ENCODE results near the gene FGD4.

The FGD4 gene

DNA sequence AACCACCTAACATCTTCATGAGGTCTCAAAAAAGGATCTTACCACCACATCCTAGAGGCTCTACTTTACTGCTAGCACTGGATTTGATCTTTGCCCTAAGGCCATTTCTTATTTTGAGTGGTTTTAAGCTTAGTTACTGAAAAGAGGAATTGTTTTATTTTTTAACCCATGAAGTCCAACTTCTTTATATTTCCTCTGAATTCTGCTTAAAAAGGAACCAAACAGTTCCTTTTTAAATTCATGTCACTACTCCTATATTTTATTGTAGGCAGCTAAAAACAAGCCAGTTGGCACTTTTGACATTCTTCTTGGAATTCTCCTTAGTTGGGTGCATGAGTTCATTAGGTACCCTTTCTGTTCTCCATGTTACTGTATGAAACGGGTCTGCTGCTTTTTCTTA, 76.4 kb downstream of the FGD4 start:
- ChIA-PET POLR2A (no interaction called here), CTCF (interaction anchor here (0.6 to 3.1 kb wide), 4 partner anchors 19 to 183 kb away, joined by 3 to 12 read pairs (median 5); no protein-coding TSS in a partner anchor)
- no peak for TF ChIP-seq CTCF (IDR thresholded peaks at IDR 0.05; ENCODE audit: insufficient read depth, low read length, missing control alignments)
- H3K4me3 ChIP-seq (ENCODE audit: low read depth, low read length): no peak overlapping the region
- no peak for DNase-seq (ENCODE audit: low read depth, low spot score)

- H3K4me3 ChIP-seq (ENCODE audit: low read depth, low read length): no peak overlapping the region
- no peak for TF ChIP-seq CTCF (IDR thresholded peaks at IDR 0.05; ENCODE audit: insufficient read depth, low read length, missing control alignments)
- DNase-seq (ENCODE audit: low read depth, low spot score): no peak
- ChIA-PET POLR2A (no interaction called here), CTCF (interaction anchor here (0.6 to 3.1 kb wide), 4 partner anchors 20 to 182 kb away, joined by 3 to 12 read pairs (median 5); no protein-coding TSS in a partner anchor)
These were observed 77.1 kb downstream of the FGD4 start for GRCh38 chr12:32476446-32476845.

DNA sequence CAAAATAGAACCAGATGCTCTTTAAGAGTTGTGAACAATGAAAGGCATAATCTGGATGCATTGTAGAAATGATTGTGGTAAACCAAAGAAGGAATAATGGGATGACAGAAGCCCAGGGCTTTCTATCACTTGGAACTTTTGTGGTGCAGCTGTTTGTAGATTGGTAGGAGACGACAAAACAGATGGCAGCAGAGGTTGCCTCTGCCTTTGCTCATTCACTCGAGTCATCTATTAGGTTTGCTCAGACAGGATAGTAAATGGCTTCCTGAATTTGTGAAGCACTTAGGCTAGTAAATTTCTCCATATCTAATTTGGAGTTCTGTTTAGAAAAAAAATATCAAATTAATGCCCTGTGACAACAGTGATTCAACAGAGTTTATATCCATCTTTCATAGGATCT, 78.4 kb downstream of the FGD4 start:
- TF ChIP-seq CTCF (IDR thresholded peaks at IDR 0.05; ENCODE audit: insufficient read depth, low read length, missing control alignments): no peak
- no peak for DNase-seq (ENCODE audit: low read depth, low spot score)
- CTCF ChIA-PET: interaction anchor here (3.1 kb wide), 1 partner anchor 181 kb away, joined by 12 read pairs; no protein-coding TSS in a partner anchor
- no peak overlapping the region for H3K4me3 ChIP-seq (ENCODE audit: low read depth, low read length)
- POLR2A ChIA-PET: no interaction called here

DNA sequence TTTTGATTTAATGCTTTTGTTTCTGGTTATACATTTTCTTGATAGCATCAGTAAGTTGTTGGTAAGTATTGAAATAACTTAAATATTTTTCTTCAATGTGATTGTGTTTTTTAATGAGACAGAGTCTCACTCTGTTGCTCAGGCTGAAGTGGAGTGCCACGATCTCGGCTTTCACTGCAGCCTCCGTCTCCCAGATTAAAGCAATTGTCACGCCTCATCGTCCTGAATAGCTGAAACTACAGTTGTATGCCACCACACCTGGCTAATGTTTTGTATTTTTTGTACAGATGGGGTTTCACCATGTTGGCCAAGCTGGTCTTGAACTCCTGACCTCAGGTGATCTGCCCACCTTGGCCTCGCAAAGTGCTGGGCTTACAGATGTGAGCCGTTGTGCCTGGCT, 78.8 kb downstream of the FGD4 start:
- POLR2A ChIA-PET: no interaction called here
- TF ChIP-seq CTCF (IDR thresholded peaks at IDR 0.05; ENCODE audit: insufficient read depth, low read length, missing control alignments): no peak
- DNase-seq (ENCODE audit: low read depth, low spot score): no peak
- CTCF ChIA-PET: no interaction called here
- no peak overlapping the region for H3K4me3 ChIP-seq (ENCODE audit: low read depth, low read length)

- CTCF ChIA-PET: no interaction called here
- TF ChIP-seq CTCF (IDR thresholded peaks at IDR 0.05; ENCODE audit: insufficient read depth, low read length, missing control alignments): no peak
- DNase-seq (ENCODE audit: low read depth, low spot score): no peak
- POLR2A ChIA-PET: no interaction called here
- no peak overlapping the region for H3K4me3 ChIP-seq (ENCODE audit: low read depth, low read length)
These were observed 79.7 kb downstream of the FGD4 start for GRCh38 chr12:32478858-32479725.

GRCh38 chr12:32482226-32482625, 82.9 kb downstream of the FGD4 start:
- ChIA-PET POLR2A (no interaction called here), CTCF (no interaction called here)
- TF ChIP-seq CTCF (IDR thresholded peaks at IDR 0.05; ENCODE audit: insufficient read depth, low read length, missing control alignments): no peak
- no peak overlapping the region for H3K4me3 ChIP-seq (ENCODE audit: low read depth, low read length)
- DNase-seq (ENCODE audit: low read depth, low spot score): no peak
